Measurements from ENCODE around the gene HHAT. TPM values are rescaled to one million over a fixed set of nuclear protein-coding genes. Genes with fewer than 3 reads are reported as not detected.

HHAT gene
- total RNA-seq, 1 donor from 2014 or later, result 5.3 TPM

DNA sequence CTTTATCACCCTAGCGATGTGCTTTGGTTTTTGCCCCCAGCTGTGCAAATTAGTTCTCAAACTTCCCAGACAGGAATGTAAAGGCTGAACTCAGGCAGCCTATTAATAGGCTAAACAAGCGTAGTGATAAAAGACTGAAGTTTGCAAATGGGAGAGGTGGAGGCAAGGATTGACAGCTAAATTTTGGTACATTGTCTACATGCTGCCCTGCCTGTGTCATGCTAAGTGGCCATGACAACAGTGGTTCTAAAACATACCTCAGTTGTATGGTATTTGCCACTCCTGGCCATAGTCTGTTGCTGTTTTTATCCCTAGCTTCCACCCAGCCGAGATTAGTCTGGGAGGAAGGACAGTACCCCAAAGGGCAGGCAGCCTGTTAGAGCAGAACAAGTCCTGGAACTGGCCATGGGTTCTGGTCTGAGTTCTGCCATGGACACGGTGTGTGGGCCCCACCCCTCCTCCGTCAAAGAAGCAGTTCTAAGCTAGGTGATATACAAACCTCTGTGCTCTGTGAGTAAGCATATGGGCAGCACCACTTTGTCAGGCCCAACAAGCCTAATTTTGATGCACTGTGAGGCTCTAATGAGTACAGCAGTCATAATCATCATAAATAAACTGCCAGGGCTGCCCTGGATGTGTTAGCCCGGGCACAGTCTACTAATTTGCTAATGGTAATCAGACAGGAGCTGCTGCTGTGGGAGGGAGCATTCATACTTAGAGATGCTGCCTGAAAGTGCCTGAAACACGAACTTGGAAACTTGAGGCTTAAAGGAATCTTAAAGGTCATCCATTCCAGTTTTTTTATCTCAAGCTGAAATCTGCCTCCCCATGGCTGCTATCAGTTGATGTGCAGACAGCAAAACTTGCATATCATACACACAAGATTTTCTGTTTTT is 177.1 kb downstream of the HHAT start:
- Histone ChIP-seq H3K27me3 (ENCODE audit: low read depth) (no peaks in the 10 kb centered on the region), H3K27ac (no peak overlapping the region), H3K4me3 (no peak overlapping the region), H3K36me3 (no peaks in the 10 kb centered on the region), H3K4me1 (no peaks in the 10 kb centered on the region), H3K9me3 (no peaks in the 10 kb centered on the region)
- no peak for ATAC-seq
- no peak for DNase-seq
- TF ChIP-seq, protein P1, sequence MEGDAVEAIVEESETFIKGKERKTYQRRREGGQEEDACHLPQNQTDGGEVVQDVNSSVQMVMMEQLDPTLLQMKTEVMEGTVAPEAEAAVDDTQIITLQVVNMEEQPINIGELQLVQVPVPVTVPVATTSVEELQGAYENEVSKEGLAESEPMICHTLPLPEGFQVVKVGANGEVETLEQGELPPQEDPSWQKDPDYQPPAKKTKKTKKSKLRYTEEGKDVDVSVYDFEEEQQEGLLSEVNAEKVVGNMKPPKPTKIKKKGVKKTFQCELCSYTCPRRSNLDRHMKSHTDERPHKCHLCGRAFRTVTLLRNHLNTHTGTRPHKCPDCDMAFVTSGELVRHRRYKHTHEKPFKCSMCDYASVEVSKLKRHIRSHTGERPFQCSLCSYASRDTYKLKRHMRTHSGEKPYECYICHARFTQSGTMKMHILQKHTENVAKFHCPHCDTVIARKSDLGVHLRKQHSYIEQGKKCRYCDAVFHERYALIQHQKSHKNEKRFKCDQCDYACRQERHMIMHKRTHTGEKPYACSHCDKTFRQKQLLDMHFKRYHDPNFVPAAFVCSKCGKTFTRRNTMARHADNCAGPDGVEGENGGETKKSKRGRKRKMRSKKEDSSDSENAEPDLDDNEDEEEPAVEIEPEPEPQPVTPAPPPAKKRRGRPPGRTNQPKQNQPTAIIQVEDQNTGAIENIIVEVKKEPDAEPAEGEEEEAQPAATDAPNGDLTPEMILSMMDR (IDR thresholded peaks at IDR 0.05), result no peak
- intact Hi-C loops (cut with DNase I), result no loop called here

DNA sequence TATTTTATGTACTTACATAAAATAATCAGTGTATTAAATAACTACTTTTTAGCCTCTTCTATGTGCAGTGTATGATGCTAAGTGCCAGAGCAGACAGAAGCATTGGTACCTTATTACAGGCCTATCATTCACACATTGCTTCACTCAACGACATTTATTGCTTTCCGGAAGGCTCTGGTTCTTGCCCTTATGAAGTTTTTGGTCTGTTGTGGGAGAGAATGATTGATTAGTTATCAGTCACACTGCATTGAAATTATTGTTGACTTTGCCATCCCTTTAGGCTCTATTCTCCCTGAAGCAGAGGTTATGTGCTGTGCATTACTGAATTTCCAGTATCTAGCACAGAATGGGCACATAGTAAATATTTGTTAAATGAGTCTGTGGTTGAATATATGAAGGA is 178.0 kb downstream of the HHAT start:
- DNase-seq (no peak), ATAC-seq (no peak)
- TF ChIP-seq, protein P1 (IDR thresholded peaks at IDR 0.05), result no peak
- no peak overlapping the region for H3K4me3 ChIP-seq
- H3K27ac ChIP-seq, result no peak overlapping the region
- intact Hi-C loops (cut with DNase I), result no loop called here
- H3K4me1 ChIP-seq, result no peaks in the 10 kb centered on the region
- H3K9me3 ChIP-seq, result no peaks in the 10 kb centered on the region
- H3K27me3 ChIP-seq (ENCODE audit: low read depth), result no peaks in the 10 kb centered on the region
- H3K36me3 ChIP-seq, result no peaks in the 10 kb centered on the region

DNA sequence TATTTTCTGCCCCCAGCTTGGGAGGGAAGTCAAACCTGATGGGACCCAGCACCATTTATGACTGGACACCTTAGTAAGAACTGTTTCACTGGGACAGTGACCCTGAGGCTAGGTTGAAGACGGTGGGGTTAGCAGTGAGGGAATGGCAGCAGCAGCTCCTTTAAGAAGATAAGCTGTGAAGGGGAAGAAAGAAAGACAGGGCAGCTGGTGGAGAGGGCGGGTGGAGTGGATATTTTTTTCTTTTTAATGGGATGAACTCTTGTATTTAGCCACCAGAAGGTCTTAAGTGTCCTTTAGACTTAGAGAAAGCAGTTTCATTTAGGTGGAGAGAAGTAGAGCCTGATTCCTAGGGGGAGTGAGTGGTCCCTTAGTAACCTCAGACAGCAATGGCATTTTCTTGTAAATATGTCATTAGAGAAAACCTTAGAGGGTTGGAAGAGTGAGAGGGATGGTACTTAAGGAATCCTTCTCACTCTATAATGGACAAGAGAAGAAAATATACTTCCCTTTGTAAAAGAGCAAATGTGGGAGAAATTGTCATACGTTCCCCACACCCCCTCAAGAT is 187.5 kb downstream of the HHAT start:
- no peaks in the 10 kb centered on the region for H3K36me3 ChIP-seq
- ATAC-seq (no peak), DNase-seq (no peak)
- TF ChIP-seq, protein P1 (IDR thresholded peaks at IDR 0.05), result no peak
- H3K4me1 ChIP-seq, result no peaks in the 10 kb centered on the region
- intact Hi-C loops (cut with DNase I), result no loop called here
- no peaks in the 10 kb centered on the region for H3K9me3 ChIP-seq
- H3K27me3 ChIP-seq (ENCODE audit: low read depth), result no peaks in the 10 kb centered on the region
- no peak overlapping the region for H3K27ac ChIP-seq
- no peak overlapping the region for H3K4me3 ChIP-seq

DNA sequence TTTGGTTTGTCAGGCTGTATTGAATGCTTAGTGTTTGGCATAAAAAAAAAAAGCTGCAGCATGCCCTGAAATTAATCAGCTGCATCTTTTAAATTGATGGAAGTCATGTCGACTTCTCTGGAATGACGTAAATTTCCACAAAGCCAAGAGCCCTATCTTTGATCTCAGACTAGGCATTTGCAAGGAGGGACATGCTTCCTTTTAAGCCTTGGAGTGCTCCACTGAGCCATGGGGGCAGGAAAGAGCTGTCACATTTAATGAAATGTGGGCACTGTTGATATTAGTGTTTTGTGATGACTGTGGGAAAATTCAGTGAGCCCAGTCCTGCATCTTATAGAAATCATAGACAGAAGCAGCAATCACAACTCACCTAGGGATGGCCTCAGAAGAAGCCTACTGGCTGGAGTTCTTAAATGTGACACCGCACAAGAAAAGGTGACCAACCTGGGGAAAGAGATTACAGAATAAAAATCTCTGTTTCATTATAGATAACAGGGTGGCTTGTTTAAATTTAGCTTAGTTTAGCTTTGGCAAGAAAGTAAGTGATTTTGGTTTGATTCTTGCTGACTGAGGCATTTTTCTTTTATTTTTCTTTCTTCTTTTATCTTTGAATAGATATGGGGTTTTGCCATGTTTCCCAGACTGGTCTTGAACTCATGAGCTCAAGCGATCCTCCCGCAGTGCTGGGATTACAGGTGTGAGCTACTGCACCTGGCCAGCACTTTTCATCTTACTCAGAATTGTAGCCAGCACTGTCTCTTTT is 188.2 kb downstream of the HHAT start:
- Histone ChIP-seq H3K4me3 (no peak overlapping the region), H3K36me3 (no peaks in the 10 kb centered on the region), H3K9me3 (no peaks in the 10 kb centered on the region), H3K27me3 (ENCODE audit: low read depth) (no peaks in the 10 kb centered on the region), H3K4me1 (no peaks in the 10 kb centered on the region), H3K27ac (no peak overlapping the region)
- ATAC-seq, result no peak
- no peak for DNase-seq
- TF ChIP-seq, protein P1 (IDR thresholded peaks at IDR 0.05), result no peak
- intact Hi-C loops (cut with DNase I), result no loop called here

DNA sequence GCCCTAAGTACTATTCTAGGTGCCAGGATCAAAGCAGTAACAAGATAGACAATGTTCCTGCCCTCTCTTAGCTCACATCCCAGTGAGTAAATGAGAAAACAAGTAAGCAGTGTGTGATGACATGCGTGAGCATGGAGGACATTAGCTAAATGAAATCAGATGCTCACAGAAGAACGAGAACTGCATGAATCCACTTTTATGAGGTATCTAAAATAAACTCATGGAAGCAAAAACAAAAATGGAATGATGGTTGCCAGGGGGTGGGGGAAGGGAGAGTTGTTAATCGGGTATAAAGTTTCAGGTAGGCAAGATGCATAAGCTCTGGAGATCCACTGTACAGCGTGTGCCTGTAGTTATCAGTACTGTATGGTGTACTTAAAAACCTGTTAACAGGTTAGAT is 195.1 kb downstream of the HHAT start:
- H3K27ac ChIP-seq, result no peak overlapping the region
- ATAC-seq (no peak), DNase-seq (no peak)
- no peak overlapping the region for H3K4me3 ChIP-seq
- H3K4me1 ChIP-seq, result no peaks in the 10 kb centered on the region
- H3K36me3 ChIP-seq, result no peaks in the 10 kb centered on the region
- no peaks in the 10 kb centered on the region for H3K27me3 ChIP-seq (ENCODE audit: low read depth)
- TF ChIP-seq, protein P1 (IDR thresholded peaks at IDR 0.05), result no peak
- no peaks in the 10 kb centered on the region for H3K9me3 ChIP-seq
- intact Hi-C loops (cut with DNase I), result no loop called here

All from lower lobe of right lung (tissue), 2 donors.